Spinal cord (tissue), 10 donors: ENCODE data around the gene SMCO3. TPM values are rescaled to one million over a fixed set of nuclear protein-coding genes. Genes with fewer than 3 reads are reported as not detected.
A peak's percentile ranks its signal among the peaks of the same experiment; 100 is the strongest.

Experiments
- DNase-seq, 6 donors: peaks; one replicate each; pipeline versions ENCODE4 v3.0.0 to v3.0.0-alpha.2; 2013 to 2015; ENCODE audit warnings: low spot score in 6 of 6, low read depth in 4 of 6
- H3K27ac ChIP-seq: one replicate; pipeline ENCODE4 v1.5.1; 2013; ENCODE audit warnings: low read depth, low read length, control low read depth
- H3K27me3 ChIP-seq: one replicate; pipeline ENCODE4 v1.6.1; 2013; ENCODE audit warnings: low read length; ENCODE audit not compliant: control insufficient read depth, insufficient read depth
- H3K36me3 ChIP-seq: one replicate; pipeline ENCODE4 v1.6.1; 2013; ENCODE audit warnings: low read length; ENCODE audit not compliant: control insufficient read depth, insufficient read depth
- H3K4me1 ChIP-seq: one replicate; pipeline ENCODE4 v1.6.1; 2013; ENCODE audit warnings: low read length; ENCODE audit not compliant: control insufficient read depth, insufficient read depth
- H3K4me3 ChIP-seq: one replicate; pipeline ENCODE4 v1.5.1; 2013; ENCODE audit warnings: low read depth, low read length, control low read depth
- H3K9me3 ChIP-seq: one replicate; pipeline ENCODE4 v1.6.1; 2013; ENCODE audit warnings: low read length; ENCODE audit not compliant: control insufficient read depth, insufficient read depth
- WGBS: methylation state at CpG from one replicate; pipeline ENCODE4 v1.1.5; 2013; ENCODE audit warnings: missing lambda C conversion rate; ENCODE audit not compliant: insufficient coverage; 5-methylcytosine and 5-hydroxymethylcytosine counted together
- polyA plus RNA-seq, 2 donors: library from polyadenylated mRNA; unstranded; fragments of 120-200 nt; gene quantifications; one replicate each; pipeline ENCODE4 v1.2.1, GENCODE V29; 2013; ENCODE audit not compliant: insufficient read length in 2 of 2
- total RNA-seq, 2 donors: library from RNA; depleted of rRNA in 1 of 2; stranded (reverse); fragments of 120-200 nt in 1 of 2; fragments of >200 nt in 1 of 2; gene quantifications; one replicate each; pipeline versions ENCODE4 v1.2.3 to v1.2.4, GENCODE V29; 2013 to 2014
- donor health status: healthy.

Gene SMCO3
- total and polyA plus RNA-seq, 4 donors, result 0.44 to 7.4 (median 3.1) TPM

DNA sequence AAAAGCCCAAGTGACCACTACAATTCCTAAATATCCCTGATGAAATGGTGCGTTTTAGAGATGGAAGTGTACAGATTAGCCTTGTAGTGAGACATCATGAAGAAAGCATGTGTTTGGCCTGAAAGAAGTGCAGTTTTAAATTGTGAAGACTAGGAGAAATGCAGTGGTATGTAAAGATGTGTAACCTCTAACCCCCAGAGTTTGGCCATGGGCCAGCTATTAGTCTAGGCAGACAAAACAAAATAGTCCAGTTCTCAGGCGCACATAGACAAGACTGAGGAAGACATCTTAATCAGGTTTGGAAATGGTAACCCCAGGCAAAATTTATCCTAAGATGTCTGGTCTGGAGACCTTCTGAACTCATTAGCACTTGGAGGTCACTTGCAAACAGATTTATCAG is 34.1 kb downstream of the SMCO3 start:
- H3K9me3 ChIP-seq, result no peaks in the 10 kb centered on the region
- no peaks in the 10 kb centered on the region for H3K27me3 ChIP-seq
- H3K4me1 ChIP-seq, result peaks cover 5% of the 10 kb centered on the region
- DNase-seq, result no peak
- H3K36me3 ChIP-seq, result no peaks in the 10 kb centered on the region
- H3K4me3 ChIP-seq, result no peak overlapping the region
- H3K27ac ChIP-seq, result no peak overlapping the region
- WGBS, result 100% methylated on average over 1 of the region's 2 CpGs

- Histone ChIP-seq H3K4me3 (no peak overlapping the region), H3K4me1 (peaks cover 16% of the 10 kb centered on the region), H3K36me3 (no peaks in the 10 kb centered on the region), H3K27me3 (no peaks in the 10 kb centered on the region), H3K27ac (peak overlapping the region; percentile 65), H3K9me3 (no peaks in the 10 kb centered on the region)
- 40% methylated on average over 1 of the region's 3 CpGs for WGBS
- no peak for DNase-seq
Measured at GRCh38 chr12:14777271-14777670, 36.7 kb downstream of the SMCO3 start.

- no peaks in the 10 kb centered on the region for H3K36me3 ChIP-seq
- H3K4me1 ChIP-seq, result peaks cover 16% of the 10 kb centered on the region
- WGBS, result 90% methylated on average over 4 of the region's 5 CpGs
- peak overlapping the region; percentile 65 for H3K27ac ChIP-seq
- no peak overlapping the region for H3K4me3 ChIP-seq
- no peaks in the 10 kb centered on the region for H3K27me3 ChIP-seq
- DNase-seq, result no peak
- no peaks in the 10 kb centered on the region for H3K9me3 ChIP-seq
Measured at GRCh38 chr12:14776236-14776961, 37.6 kb downstream of the SMCO3 start.

- Histone ChIP-seq H3K27me3 (no peaks in the 10 kb centered on the region), H3K27ac (peak overlapping the region; percentile 90), H3K36me3 (no peaks in the 10 kb centered on the region), H3K9me3 (no peaks in the 10 kb centered on the region), H3K4me3 (peak overlapping the region; percentile 64), H3K4me1 (peaks cover 19% of the 10 kb centered on the region)
- DNase-seq, result no peak
- no CpG with 5 or more reads among the region's 1 CpG for WGBS
Measured at GRCh38 chr12:14775636-14775980, 38.4 kb downstream of the SMCO3 start.

GRCh38 chr12:14774906-14775635 is 38.9 kb downstream of the SMCO3 start:
- Histone ChIP-seq H3K36me3 (no peaks in the 10 kb centered on the region), H3K9me3 (no peaks in the 10 kb centered on the region), H3K4me1 (peaks cover 23% of the 10 kb centered on the region), H3K4me3 (peak overlapping the region; percentile 64), H3K27ac (peak overlapping the region; percentile 90), H3K27me3 (no peaks in the 10 kb centered on the region)
- DNase-seq, result peak in 2 of 6 donors; percentile 17 to 39
- 10% methylated on average over 25 of the region's 34 CpGs for WGBS

GRCh38 chr12:14774074-14774905 is 39.7 kb downstream of the SMCO3 start:
- WGBS, result under 1% methylated on average over 67 of the region's 67 CpGs
- Histone ChIP-seq H3K4me1 (peaks cover 29% of the 10 kb centered on the region), H3K27ac (peak overlapping the region; percentile 90)

GRCh38 chr12:14773685-14774073 is 40.3 kb downstream of the SMCO3 start:
- DNase-seq, result no peak
- H3K4me1 ChIP-seq, result peaks cover 34% of the 10 kb centered on the region
- H3K36me3 ChIP-seq, result no peaks in the 10 kb centered on the region
- peak overlapping the region; percentile 90 for H3K27ac ChIP-seq
- 10% methylated on average over 13 of the region's 16 CpGs for WGBS
- H3K9me3 ChIP-seq, result no peaks in the 10 kb centered on the region
- H3K27me3 ChIP-seq, result no peaks in the 10 kb centered on the region
- peak overlapping the region; percentile 64 for H3K4me3 ChIP-seq

More at GRCh38 chr12:14774074-14774905, 39.7 kb downstream of the SMCO3 start:
- no peaks in the 10 kb centered on the region for H3K27me3 ChIP-seq
- H3K9me3 ChIP-seq, result no peaks in the 10 kb centered on the region
- no peaks in the 10 kb centered on the region for H3K36me3 ChIP-seq
- peak overlapping the region; percentile 64 for H3K4me3 ChIP-seq
- DNase-seq, result peak; percentile 88 to 99 (median 90)

GRCh38 chr12:14772946-14773345 is 41.0 kb downstream of the SMCO3 start:
- no peak for DNase-seq
- H3K27me3 ChIP-seq, result no peaks in the 10 kb centered on the region
- WGBS, result no CpG with 5 or more reads among the region's 5 CpGs
- H3K9me3 ChIP-seq, result no peaks in the 10 kb centered on the region
- H3K4me1 ChIP-seq, result peaks cover 34% of the 10 kb centered on the region
- H3K36me3 ChIP-seq, result no peaks in the 10 kb centered on the region
- H3K4me3 ChIP-seq, result peak overlapping the region; percentile 64
- H3K27ac ChIP-seq, result no peak overlapping the region

DNA sequence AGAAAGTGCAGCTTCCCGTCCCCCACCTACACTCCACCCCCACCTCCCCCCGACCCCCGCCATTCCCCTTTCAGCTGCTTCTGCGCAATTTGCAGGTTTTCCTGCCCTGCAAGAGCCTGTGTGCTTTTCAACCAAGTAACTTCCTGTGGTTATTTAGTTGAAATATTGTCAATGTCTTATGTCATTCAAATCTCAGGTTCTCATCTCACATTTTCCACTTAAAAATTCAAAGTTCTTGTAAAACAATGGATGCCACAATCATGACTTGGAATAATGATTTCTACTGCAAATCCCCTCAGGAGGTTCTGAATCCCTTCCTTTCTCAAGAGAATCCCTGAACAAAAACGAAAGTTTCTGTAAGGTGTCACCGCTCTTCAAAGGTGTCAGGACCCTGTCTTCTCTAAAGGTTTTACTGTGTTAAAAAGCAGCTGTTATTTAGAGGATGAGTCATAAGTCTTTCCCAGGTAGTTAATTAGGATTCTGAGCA is 42.3 kb downstream of the SMCO3 start:
- peak overlapping the region; percentile 95 for H3K27ac ChIP-seq

More for the DNA sequence above, 42.3 kb downstream of the SMCO3 start:
- no CpG with 5 or more reads among the region's 6 CpGs for WGBS
- peaks cover 34% of the 10 kb centered on the region for H3K4me1 ChIP-seq
- no peaks in the 10 kb centered on the region for H3K9me3 ChIP-seq
- peak in 1 of 6 donors; percentile 2 for DNase-seq
- peak overlapping the region; percentile 93 for H3K4me3 ChIP-seq
- H3K36me3 ChIP-seq, result no peaks in the 10 kb centered on the region
- no peaks in the 10 kb centered on the region for H3K27me3 ChIP-seq
